ENCODE data around the gene DDX4.

Gene DDX4

GRCh38 chr5:55700745-55701144 lies 37.1 kb upstream of the DDX4 start:
- DNase-seq (ENCODE audit: low read depth in 2 of 2) = no peak
- TF ChIP-seq CTCF (IDR thresholded peaks at IDR 0.05; ENCODE audit: low read depth, low read length) = no peak
- H3K4me3 ChIP-seq (replicated peaks in 1 of 2; ENCODE audit: low read depth in 2 of 2, low read length in 2 of 2) = no peak overlapping the region

GRCh38 chr5:55701462-55702103 lies 36.3 kb upstream of the DDX4 start:
- H3K4me3 ChIP-seq (replicated peaks in 1 of 2; ENCODE audit: low read depth in 2 of 2, low read length in 2 of 2) = no peak overlapping the region
- no peak for TF ChIP-seq CTCF (IDR thresholded peaks at IDR 0.05; ENCODE audit: low read depth, low read length)
- no peak for DNase-seq (ENCODE audit: low read depth in 2 of 2)

- H3K4me3 ChIP-seq (replicated peaks in 1 of 2; ENCODE audit: low read depth in 2 of 2, low read length in 2 of 2) = no peak overlapping the region
- no peak for TF ChIP-seq CTCF (IDR thresholded peaks at IDR 0.05; ENCODE audit: low read depth, low read length)
These were observed 35.1 kb upstream of the DDX4 start for GRCh38 chr5:55702598-55703345.

GRCh38 chr5:55706230-55706629 lies 31.6 kb upstream of the DDX4 start:
- TF ChIP-seq CTCF (IDR thresholded peaks at IDR 0.05; ENCODE audit: low read depth, low read length) = no peak
- DNase-seq (ENCODE audit: low read depth in 2 of 2) = no peak
- H3K4me3 ChIP-seq (replicated peaks in 1 of 2; ENCODE audit: low read depth in 2 of 2, low read length in 2 of 2) = no peak overlapping the region

More at GRCh38 chr5:55702598-55703345, 35.1 kb upstream of the DDX4 start:
- DNase-seq (ENCODE audit: low read depth in 2 of 2) = peak in 1 of 2 donors; percentile 16

- DNase-seq (ENCODE audit: low read depth in 2 of 2) = peak in 1 of 2 donors; percentile 54
- no peak for TF ChIP-seq CTCF (IDR thresholded peaks at IDR 0.05; ENCODE audit: low read depth, low read length)
- no peak overlapping the region for H3K4me3 ChIP-seq (replicated peaks in 1 of 2; ENCODE audit: low read depth in 2 of 2, low read length in 2 of 2)
These were observed 29.1 kb upstream of the DDX4 start for GRCh38 chr5:55708732-55709131.

- no peak for TF ChIP-seq CTCF (IDR thresholded peaks at IDR 0.05; ENCODE audit: low read depth, low read length)
- no peak for DNase-seq (ENCODE audit: low read depth in 2 of 2)
- peak overlapping the region; percentile 92 to 96 for H3K4me3 ChIP-seq (replicated peaks in 1 of 2; ENCODE audit: low read depth in 2 of 2, low read length in 2 of 2)
These were observed 26.3 kb upstream of the DDX4 start for GRCh38 chr5:55711507-55712022.

Measured in cardiac fibroblast (primary cell).